ENCODE data around the gene TNS4.
"Not testable (repeated sequence)": the region's sequence is repeated elsewhere in the genome, so short reads cannot be mapped to it uniquely, and the experiment has no call there.

TNS4 gene

DNA sequence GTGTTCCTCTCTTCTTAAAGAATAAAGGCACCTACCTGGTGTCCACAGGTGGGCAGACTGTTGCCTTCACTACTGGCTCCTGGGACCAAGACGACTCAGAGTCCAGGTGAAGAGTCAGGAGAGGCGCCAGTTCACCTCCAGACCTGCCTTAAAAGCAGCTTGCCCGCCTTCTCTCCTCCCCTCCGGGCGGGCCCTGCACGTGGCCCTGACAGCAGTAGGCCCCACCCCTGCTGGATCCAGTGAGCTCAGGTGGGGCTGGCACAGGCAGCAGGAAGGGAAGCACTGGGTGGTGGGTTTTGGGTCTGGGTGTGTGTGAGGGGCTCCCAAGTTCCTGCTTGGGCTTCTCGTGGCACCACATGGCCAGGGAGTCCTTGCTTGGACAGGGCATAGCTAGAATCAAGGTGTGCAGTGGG, at the start of gene TNS4:
Gene TNS4 (minus strand): TSS at position 125 of the 413 bp plus-strand sequence. CDS start 5,198 bp downstream, outside the sequence.
- TF ChIP-seq GATA1 (IDR thresholded peaks at IDR 0.05; ENCODE audit: low read depth, low read length) (no peak), POLR2A (IDR thresholded peaks at IDR 0.05; ENCODE audit: low read length) (no peak)
- DNase-seq = no peak

- DNase-seq = no peak
- TF ChIP-seq POLR2A (IDR thresholded peaks at IDR 0.05; ENCODE audit: low read length) = no peak
- TF ChIP-seq GATA1 (IDR thresholded peaks at IDR 0.05; ENCODE audit: low read depth, low read length) = no peak
These were observed 49.2 kb upstream of the TNS4 start for GRCh38 chr17:40550608-40551007.

DNA sequence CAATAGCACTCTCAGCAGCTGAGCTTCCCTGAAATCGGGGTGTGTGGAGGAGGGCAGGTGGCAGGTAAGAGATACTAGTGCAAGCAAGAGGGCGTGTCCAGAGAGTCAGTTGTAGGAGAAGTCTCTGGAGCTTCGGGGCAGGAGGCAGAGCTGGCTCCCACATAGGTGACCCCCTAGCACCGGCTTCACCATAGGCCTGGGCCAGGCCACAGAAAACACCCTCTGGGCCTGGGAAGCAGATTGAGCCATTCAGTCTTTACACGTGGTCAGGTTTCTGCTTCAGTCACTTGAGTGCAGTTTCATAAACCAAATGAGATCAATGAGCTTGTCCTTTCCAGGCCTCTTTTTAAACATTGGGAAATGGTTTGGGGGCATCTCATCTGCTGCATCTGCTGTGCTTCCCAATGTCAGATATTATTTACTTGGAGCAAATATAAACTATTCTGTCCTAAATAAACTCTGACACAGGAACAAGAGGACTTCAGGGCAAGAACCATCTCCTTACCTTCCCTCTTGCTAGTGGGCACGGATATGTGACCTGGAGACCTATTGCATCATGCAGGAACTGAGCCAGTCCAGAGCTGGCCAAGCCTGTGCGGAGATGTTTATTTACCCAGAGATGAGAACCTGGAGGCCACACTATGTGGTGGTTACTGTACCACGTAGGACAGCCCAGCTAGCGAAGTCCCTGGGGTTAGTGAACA, 47.7 kb upstream of the TNS4 start:
- no peak for DNase-seq
- TF ChIP-seq GATA1 (IDR thresholded peaks at IDR 0.05; ENCODE audit: low read depth, low read length) (no peak), POLR2A (IDR thresholded peaks at IDR 0.05; ENCODE audit: low read length) (no peak)

DNA sequence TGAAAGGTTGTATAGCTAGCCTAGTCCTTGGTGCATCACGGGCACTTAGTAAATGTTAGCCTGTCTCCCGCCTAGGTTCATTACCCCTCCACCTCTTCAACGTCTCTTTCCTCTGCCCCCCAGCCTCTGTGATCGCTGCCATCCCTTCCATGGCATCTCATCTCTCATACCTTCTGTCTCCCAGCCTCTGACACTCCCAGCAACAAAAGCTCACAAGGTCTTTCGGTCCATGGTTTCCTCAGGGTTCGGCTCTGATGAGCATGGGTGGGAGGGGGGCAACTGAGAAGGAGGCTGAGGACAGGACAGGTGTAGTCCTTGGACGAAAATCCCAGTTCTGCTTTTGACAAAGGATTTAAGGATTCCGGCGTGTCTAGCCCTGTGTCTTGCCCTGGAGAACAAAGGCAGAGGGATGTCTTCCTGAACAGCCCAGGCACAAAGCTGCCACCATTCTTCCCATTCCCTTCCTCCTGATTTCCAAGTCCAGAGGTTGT, 47.1 kb upstream of the TNS4 start:
- DNase-seq = no peak
- TF ChIP-seq GATA1 (IDR thresholded peaks at IDR 0.05; ENCODE audit: low read depth, low read length) = no peak

- DNase-seq = no peak
- TF ChIP-seq POLR2A (IDR thresholded peaks at IDR 0.05; ENCODE audit: low read length) (no peak), GATA1 (IDR thresholded peaks at IDR 0.05; ENCODE audit: low read depth, low read length) (no peak)
These were observed 46.5 kb upstream of the TNS4 start for GRCh38 chr17:40547785-40548478.

DNA sequence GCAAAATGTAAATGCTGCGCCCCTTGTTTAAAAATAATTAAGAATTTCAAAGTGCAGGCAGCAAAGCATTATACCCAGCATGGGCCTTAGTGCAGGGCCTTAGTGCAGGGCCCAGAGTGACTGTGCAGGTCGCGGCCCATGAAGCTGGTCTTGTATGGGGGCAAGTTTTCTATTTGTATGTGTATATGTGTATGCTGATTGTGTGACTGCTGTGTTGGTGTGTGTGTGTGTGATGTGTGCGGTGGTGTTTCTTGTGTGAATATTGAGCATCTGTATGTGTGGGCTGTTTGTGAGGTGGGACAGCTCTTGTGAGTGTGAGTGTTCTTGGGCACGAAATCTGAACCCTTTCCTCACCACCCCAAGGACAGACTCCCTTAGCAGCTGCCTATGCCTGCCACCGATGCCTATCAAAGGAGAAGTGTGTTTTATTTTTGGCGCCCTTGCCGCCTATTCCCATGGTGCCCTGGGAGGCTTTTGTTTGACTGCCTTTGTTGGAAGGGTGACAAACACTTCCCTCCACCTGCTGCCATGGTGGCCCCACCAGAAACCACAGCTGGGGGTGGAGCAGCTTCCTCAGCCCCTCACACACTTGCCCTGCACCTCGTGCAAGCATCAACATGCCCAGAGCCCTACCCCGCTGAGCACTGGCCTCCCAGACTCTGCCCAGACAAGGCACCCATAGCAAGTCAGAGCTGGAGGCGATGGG, 45.8 kb upstream of the TNS4 start:
- no peak for DNase-seq
- TF ChIP-seq POLR2A (IDR thresholded peaks at IDR 0.05; ENCODE audit: low read length) (no peak), GATA1 (IDR thresholded peaks at IDR 0.05; ENCODE audit: low read depth, low read length) (no peak)

- not testable (repeated sequence) for DNase-seq
These were observed 45.1 kb upstream of the TNS4 start for GRCh38 chr17:40546497-40546896.

GRCh38 chr17:40545660-40546059, 44.2 kb upstream of the TNS4 start:
- DNase-seq = no peak
- TF ChIP-seq POLR2A (IDR thresholded peaks at IDR 0.05; ENCODE audit: low read length) (no peak), GATA1 (IDR thresholded peaks at IDR 0.05; ENCODE audit: low read depth, low read length) (no peak)

DNA sequence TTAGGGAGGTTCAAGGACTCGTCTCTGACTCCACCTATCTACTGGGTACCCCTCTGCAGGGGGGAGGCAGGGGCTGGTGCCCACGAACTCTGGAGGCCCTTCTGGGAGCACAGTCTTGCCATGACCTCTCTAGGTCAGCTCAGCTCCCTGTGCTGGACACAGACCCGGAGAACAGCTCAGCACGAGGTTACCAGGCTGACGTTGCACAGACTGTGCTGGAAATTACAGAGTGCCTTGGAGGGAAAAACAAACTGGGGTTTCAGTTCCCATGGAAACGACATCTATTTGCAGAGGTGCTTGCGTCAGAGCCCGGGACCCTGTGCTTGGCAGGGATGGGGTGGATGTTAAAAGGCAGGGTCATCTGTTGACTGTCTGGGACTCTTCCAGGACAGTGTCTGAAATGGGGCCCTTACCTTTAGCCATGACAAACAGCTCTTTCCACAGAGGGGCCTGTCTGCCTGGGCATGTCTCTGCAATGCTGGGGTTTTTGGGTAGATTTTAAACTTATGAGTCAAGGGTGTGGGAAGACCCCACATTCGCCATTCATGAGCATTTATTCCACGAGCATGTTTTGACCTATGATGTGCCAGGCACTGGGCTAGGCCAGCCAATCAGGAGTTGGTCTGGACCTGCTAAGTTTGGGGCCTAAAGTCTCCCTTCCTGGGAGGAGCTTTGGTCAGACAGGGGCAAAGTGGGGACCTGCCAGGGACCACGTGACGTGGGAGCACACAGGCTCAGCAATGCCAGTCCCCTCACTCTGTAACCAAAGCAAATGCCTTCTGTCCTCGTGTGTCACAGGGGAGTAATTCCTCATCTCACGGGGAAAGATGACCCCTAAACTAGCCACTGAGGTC, 41.4 kb upstream of the TNS4 start:
- no peak for DNase-seq

GRCh38 chr17:40541873-40542557, 40.6 kb upstream of the TNS4 start:
- DNase-seq = no peak
- TF ChIP-seq POLR2A (IDR thresholded peaks at IDR 0.05; ENCODE audit: low read length) = no peak
- TF ChIP-seq GATA1 (IDR thresholded peaks at IDR 0.05; ENCODE audit: low read depth, low read length) = no peak

More for the DNA sequence above, 41.4 kb upstream of the TNS4 start:
- TF ChIP-seq GATA1 (IDR thresholded peaks at IDR 0.05; ENCODE audit: low read depth, low read length) (no peak), POLR2A (IDR thresholded peaks at IDR 0.05; ENCODE audit: low read length) (no peak)

- DNase-seq = no peak
- TF ChIP-seq GATA1 (IDR thresholded peaks at IDR 0.05; ENCODE audit: low read depth, low read length) = no peak
- TF ChIP-seq POLR2A (IDR thresholded peaks at IDR 0.05; ENCODE audit: low read length) = no peak
These were observed 39.8 kb upstream of the TNS4 start for GRCh38 chr17:40541060-40541872.

GRCh38 chr17:40540448-40540847, 39.0 kb upstream of the TNS4 start:
- DNase-seq = no peak
- TF ChIP-seq POLR2A (IDR thresholded peaks at IDR 0.05; ENCODE audit: low read length) (no peak), GATA1 (IDR thresholded peaks at IDR 0.05; ENCODE audit: low read depth, low read length) (no peak)

Measured in erythroblast (primary cell).